IMR-90 (cell line): Measurements from ENCODE around the gene CP. TPM values are rescaled to one million over a fixed set of nuclear protein-coding genes. Genes with fewer than 3 reads are reported as not detected.
"Not testable (repeated sequence)": the region's sequence is repeated elsewhere in the genome, so short reads cannot be mapped to it uniquely, and the experiment has no call there.

Experiments
- ATAC-seq: fragments of 200-7000 bp; cut with Tn5 transposase; 2 replicates; pipeline ENCODE4 v1.9.1; 2020; ENCODE audit warnings: low read depth, mild to moderate bottlenecking, moderate library complexity
- BruUV-seq: library from RNA; stranded (reverse); fragments of 400-500 nt; replicated peaks from 2 replicates; lab custom pipeline; 2021; lab: Mats Ljungman, UMichigan
- CTCF ChIA-PET: fragments of 300-600 bp; formaldehyde crosslinking; extraction: SDS; loops from one replicate; lab custom pipeline; 2021; ENCODE audit warnings: antibody characterized with exemption; lab: Yijun Ruan, JAX
- POLR2A ChIA-PET: fragments of 300-600 bp; sonication (Branson Sonifier 250); formaldehyde crosslinking; loops from one replicate; lab custom pipeline; 2022; ENCODE audit warnings: antibody characterized with exemption; ENCODE audit not compliant: unreplicated experiment; lab: Charles Lee
- DNase-seq: peaks from one replicate; pipeline ENCODE4 v3.0.0; 2013
- H2AFZ ChIP-seq: replicated peaks from 2 replicates; pipeline ENCODE3; 2013; ENCODE audit warnings: low read length, mild to moderate bottlenecking; ENCODE audit not compliant: poor library complexity
- H2AK5ac ChIP-seq: 2 replicates; pipeline ENCODE4 v1.6.1; 2013; ENCODE audit warnings: low read depth, low read length, inconsistent platforms
- H2AK9ac ChIP-seq: replicated peaks from 2 replicates; pipeline ENCODE3; 2013; ENCODE audit warnings: mild to moderate bottlenecking, low read depth, low read length, moderate library complexity; ENCODE audit not compliant: poor library complexity
- H2BK120ac ChIP-seq: 2 replicates; pipeline ENCODE4 v1.6.1; 2013; ENCODE audit warnings: low read depth, low read length, inconsistent platforms
- H2BK15ac ChIP-seq: 3 replicates; pipeline ENCODE4 v1.6.1; 2013; ENCODE audit warnings: low read depth, low read length, inconsistent platforms
- H2BK20ac ChIP-seq: 2 replicates; pipeline ENCODE4 v1.6.1; 2013; ENCODE audit warnings: low read depth, mild to moderate bottlenecking, inconsistent platforms, low read length, moderate library complexity
- H2BK5ac ChIP-seq: 2 replicates; pipeline ENCODE4 v1.6.1; 2013; ENCODE audit warnings: mild to moderate bottlenecking, low read depth, low read length, inconsistent platforms; ENCODE audit not compliant: poor library complexity, severe bottlenecking
- H3K14ac ChIP-seq: replicated peaks from 2 replicates; pipeline ENCODE4 v1.6.1; 2013; ENCODE audit warnings: low read depth, low read length, inconsistent platforms
- H3K18ac ChIP-seq: 2 replicates; pipeline ENCODE4 v1.6.1; 2013; ENCODE audit warnings: low read depth, low read length, control low read depth
- H3K23ac ChIP-seq: 2 replicates; pipeline ENCODE4 v1.6.1; 2013; ENCODE audit warnings: low read depth, low read length, inconsistent platforms
- H3K27ac ChIP-seq: 2 replicates; pipeline ENCODE4 v1.5.1; 2013; ENCODE audit warnings: mild to moderate bottlenecking, control low read depth, low read length; ENCODE audit not compliant: insufficient read depth
- H3K27me3 ChIP-seq: 2 replicates; pipeline ENCODE4 v1.6.1; 2013; ENCODE audit warnings: low read length; ENCODE audit not compliant: control insufficient read depth, insufficient read depth
- H3K36me3 ChIP-seq: 2 replicates; pipeline ENCODE4 v1.6.1; 2013; ENCODE audit warnings: low read length, mixed read lengths; ENCODE audit not compliant: control insufficient read depth, insufficient read depth
- H3K4ac ChIP-seq: 2 replicates; pipeline ENCODE4 v1.6.1; 2013; ENCODE audit warnings: low read depth, low read length, inconsistent platforms
- H3K4me1 ChIP-seq: 2 replicates; pipeline ENCODE4 v1.6.1; 2013; ENCODE audit warnings: low read length, mixed read lengths; ENCODE audit not compliant: control insufficient read depth, insufficient read depth
- H3K4me2 ChIP-seq: 2 replicates; pipeline ENCODE4 v1.6.1; 2013; ENCODE audit warnings: low read depth, mild to moderate bottlenecking, control low read depth, low read length, moderate library complexity
- H3K4me3 ChIP-seq: 2 replicates; pipeline ENCODE4 v1.5.1; 2013; ENCODE audit warnings: low read depth, mild to moderate bottlenecking, control low read depth, low read length, moderate library complexity; ENCODE audit not compliant: insufficient read depth
- H3K56ac ChIP-seq: 2 replicates; pipeline ENCODE4 v1.6.1; 2013; ENCODE audit warnings: low read length, inconsistent platforms; ENCODE audit not compliant: insufficient read depth; ENCODE audit errors: extremely low read depth
- H3K79me1 ChIP-seq, 2 experiments: 2 replicates each; pipeline ENCODE4 v1.6.1; 2013; ENCODE audit warnings: low read length in 2 of 2, inconsistent platforms in 1 of 2, low read depth in 1 of 2
- H3K9ac ChIP-seq: 2 replicates; pipeline ENCODE4 v1.6.1; 2013; ENCODE audit warnings: low read depth, low read length, control low read depth
- H3K9me1 ChIP-seq: 2 replicates; pipeline ENCODE4 v1.6.1; 2013; ENCODE audit warnings: low read length, inconsistent platforms; ENCODE audit not compliant: insufficient read depth
- H3K9me3 ChIP-seq: 2 replicates; pipeline ENCODE4 v1.6.1; 2013; ENCODE audit warnings: low read length; ENCODE audit not compliant: control insufficient read depth, insufficient read depth
- H4K20me1 ChIP-seq: 2 replicates; pipeline ENCODE4 v1.6.1; 2013; ENCODE audit warnings: low read length, inconsistent platforms; ENCODE audit not compliant: insufficient read depth
- H4K5ac ChIP-seq: 2 replicates; pipeline ENCODE4 v1.6.1; 2013; ENCODE audit warnings: mild to moderate bottlenecking, low read depth, low read length, control low read depth
- H4K8ac ChIP-seq, 2 experiments: 2 replicates each; pipeline ENCODE4 v1.6.1; 2013; ENCODE audit warnings: low read depth in 2 of 2, low read length in 2 of 2, control low read depth in 1 of 2, inconsistent platforms in 1 of 2
- H4K91ac ChIP-seq: 2 replicates; pipeline ENCODE4 v1.6.1; 2013; ENCODE audit warnings: low read depth, low read length, inconsistent platforms; ENCODE audit not compliant: insufficient read depth
- RCOR1 ChIP-seq: IDR thresholded peaks from 2 replicates; pipeline ENCODE4 v1.6.1; 2012; ENCODE audit warnings: mild to moderate bottlenecking, low read length, improper control_type of control experiment; ENCODE audit not compliant: insufficient replicate concordance
- WGBS, 2 experiments: methylation state at CpG; one replicate each; pipeline versions ENCODE4 v1.1.5 to v1.1.7; 2013; ENCODE audit warnings: missing lambda C conversion rate in 2 of 2; ENCODE audit not compliant: insufficient read length in 1 of 2; ENCODE audit errors: extremely low coverage in 2 of 2; 5-methylcytosine and 5-hydroxymethylcytosine counted together
- dilution Hi-C: fragments of 300-500 bp; cut with HindIII; formaldehyde crosslinking; loops from one replicate; pipeline ENCODE4 v1.14.3; 2018; ENCODE audit warnings: low sequenced_read_pairs; ENCODE audit not compliant: unreplicated experiment
- in situ Hi-C: fragments of 300-500 bp; cut with MboI; formaldehyde crosslinking; loops from 3 replicates; pipeline ENCODE4 v1.14.3; 2019; ENCODE audit warnings: low sequenced_read_pairs, inconsistent platforms, mixed read lengths
- intact Hi-C: fragments of 100-400 bp; cut with micrococcal nuclease; formaldehyde crosslinking; loops from 2 replicates; pipeline ENCODE4 v1.10.0; 2022
- polyA plus RNA-seq, 3 experiments: library from polyadenylated mRNA; depleted of rRNA; stranded (reverse); fragments of >200 nt; gene quantifications; 2 replicates each; pipeline ENCODE4 v1.2.3, GENCODE V29; 2012; ENCODE audit warnings: low replicate concordance in 1 of 3
- total RNA-seq: library from RNA; depleted of rRNA; stranded (reverse); fragments of >200 nt; gene quantifications from 2 replicates; pipeline ENCODE4 v1.2.3, GENCODE V29; 2012
- TF ChIP-seq, protein P1 (sequence below): conservative IDR thresholded peaks from 2 replicates; pipeline ENCODE4 v1.5.1; 2012; ENCODE audit warnings: mild to moderate bottlenecking, low read depth, low read length, improper control_type of control experiment

The CP gene
- total and polyA plus RNA-seq, 2 of the 4 experiments (the other 2 are of a cell fraction) = not detected

DNA sequence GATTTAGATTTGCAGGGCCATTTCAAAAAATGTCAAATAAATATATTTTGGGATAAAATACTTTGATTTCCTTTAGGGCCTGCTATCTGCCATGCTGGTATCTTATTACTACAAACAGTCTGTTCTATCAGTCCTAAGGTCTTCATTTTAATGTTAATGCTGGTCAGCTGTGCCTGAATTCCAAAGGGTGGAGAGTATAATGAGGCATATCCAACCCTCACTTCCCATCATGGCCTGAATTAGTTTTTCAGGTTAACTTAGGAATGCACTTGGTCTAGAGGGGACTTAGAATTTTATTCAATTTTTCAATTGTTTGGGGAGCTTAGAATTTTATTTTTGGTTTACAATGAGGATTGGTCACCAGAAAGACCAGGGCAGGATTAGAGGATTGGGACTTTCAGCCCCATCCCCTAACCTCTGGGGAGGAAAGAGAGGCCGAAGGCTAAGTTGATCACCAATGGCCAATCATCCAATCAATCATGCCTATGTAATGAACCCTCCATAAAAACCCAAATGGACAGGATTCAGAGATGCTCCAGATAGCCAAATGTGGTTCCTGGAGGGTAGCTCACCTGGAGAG lies 17.8 kb upstream of the CP start:
- Histone ChIP-seq H2AK9ac (no peak overlapping the region), H3K27me3 (no peaks in the 10 kb centered on the region), H3K9me3 (no peaks in the 10 kb centered on the region), H2BK5ac (no peak overlapping the region), H3K56ac (no peak overlapping the region), H2AFZ (no peak overlapping the region), H3K9me1 (no peaks in the 10 kb centered on the region), H2BK15ac (no peak overlapping the region), H3K79me1 (no peaks in the 10 kb centered on the region), H3K14ac (no peak overlapping the region), H3K27ac (no peak overlapping the region), H2BK20ac (no peak overlapping the region), H4K91ac (no peak overlapping the region), H3K18ac (no peak overlapping the region), H4K8ac (no peak overlapping the region), H4K5ac (no peak overlapping the region), H4K20me1 (no peaks in the 10 kb centered on the region), H3K23ac (no peak overlapping the region), H3K9ac (no peak overlapping the region), H3K4me1 (no peaks in the 10 kb centered on the region), H3K4me2 (no peak overlapping the region), H3K36me3 (no peaks in the 10 kb centered on the region), H3K4ac (no peak overlapping the region), H3K4me3 (no peak overlapping the region), H2BK120ac (no peak overlapping the region), H2AK5ac (no peak overlapping the region)
- in situ Hi-C loops = no loop called here
- WGBS, 2 experiments = no CpG with 5 or more reads among the region's 1 CpG
- TF ChIP-seq, protein P1, sequence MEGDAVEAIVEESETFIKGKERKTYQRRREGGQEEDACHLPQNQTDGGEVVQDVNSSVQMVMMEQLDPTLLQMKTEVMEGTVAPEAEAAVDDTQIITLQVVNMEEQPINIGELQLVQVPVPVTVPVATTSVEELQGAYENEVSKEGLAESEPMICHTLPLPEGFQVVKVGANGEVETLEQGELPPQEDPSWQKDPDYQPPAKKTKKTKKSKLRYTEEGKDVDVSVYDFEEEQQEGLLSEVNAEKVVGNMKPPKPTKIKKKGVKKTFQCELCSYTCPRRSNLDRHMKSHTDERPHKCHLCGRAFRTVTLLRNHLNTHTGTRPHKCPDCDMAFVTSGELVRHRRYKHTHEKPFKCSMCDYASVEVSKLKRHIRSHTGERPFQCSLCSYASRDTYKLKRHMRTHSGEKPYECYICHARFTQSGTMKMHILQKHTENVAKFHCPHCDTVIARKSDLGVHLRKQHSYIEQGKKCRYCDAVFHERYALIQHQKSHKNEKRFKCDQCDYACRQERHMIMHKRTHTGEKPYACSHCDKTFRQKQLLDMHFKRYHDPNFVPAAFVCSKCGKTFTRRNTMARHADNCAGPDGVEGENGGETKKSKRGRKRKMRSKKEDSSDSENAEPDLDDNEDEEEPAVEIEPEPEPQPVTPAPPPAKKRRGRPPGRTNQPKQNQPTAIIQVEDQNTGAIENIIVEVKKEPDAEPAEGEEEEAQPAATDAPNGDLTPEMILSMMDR = no peak
- TF ChIP-seq RCOR1 = no peak
- intact Hi-C loops = no loop called here
- CTCF ChIA-PET = no interaction called here
- dilution Hi-C loops = no loop called here
- POLR2A ChIA-PET = no interaction called here
- DNase-seq (no peak), ATAC-seq (no peak)
- no TSS peak for BruUV-seq

DNA sequence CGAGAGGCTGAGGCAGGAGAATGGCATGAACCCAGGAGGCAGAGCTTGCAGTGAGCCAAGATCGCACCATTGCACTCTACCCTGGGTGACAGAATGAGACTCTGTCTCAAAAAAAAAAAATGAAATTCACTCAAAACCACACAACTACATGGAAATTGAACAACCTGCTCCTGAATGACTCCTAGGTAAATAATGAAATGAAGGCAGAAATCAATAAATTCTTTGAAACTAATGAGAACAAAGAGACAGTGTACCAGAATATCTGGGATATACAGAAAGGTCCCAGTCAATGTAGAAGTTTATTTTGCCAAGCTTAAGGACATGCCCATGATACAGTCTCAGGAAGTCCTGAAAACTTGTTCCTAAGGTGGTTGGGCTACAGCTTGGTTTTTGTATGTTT lies 16.6 kb upstream of the CP start:
- H3K27ac ChIP-seq, H4K91ac ChIP-seq, H3K18ac ChIP-seq, H3K4me1 ChIP-seq, H2BK15ac ChIP-seq, BruUV-seq, dilution Hi-C loops, H2AK5ac ChIP-seq, POLR2A ChIA-PET, H2BK120ac ChIP-seq, ATAC-seq, H3K36me3 ChIP-seq, H3K14ac ChIP-seq, intact Hi-C loops, in situ Hi-C loops, H3K27me3 ChIP-seq, DNase-seq, H2AFZ ChIP-seq, H4K20me1 ChIP-seq, H3K23ac ChIP-seq, H2BK5ac ChIP-seq, H3K9ac ChIP-seq, H3K56ac ChIP-seq, H2AK9ac ChIP-seq, H3K9me1 ChIP-seq, CTCF ChIA-PET, H3K4me2 ChIP-seq, H2BK20ac ChIP-seq, H3K79me1 ChIP-seq, H4K5ac ChIP-seq, H3K4ac ChIP-seq, H4K8ac ChIP-seq, H3K4me3 ChIP-seq, H3K9me3 ChIP-seq: not testable (repeated sequence)
- no CpG with 5 or more reads among the region's 2 CpGs for WGBS, 2 experiments
